Measurements from ENCODE around the gene BAG2. TPM values are rescaled to one million over a fixed set of nuclear protein-coding genes. Genes with fewer than 3 reads are reported as not detected.

BAG2 gene
- total RNA-seq: 1.1 and 2.8 TPM in 2 replicates

GRCh38 chr6:57172136-57173055, at the start of gene BAG2:
BAG2 (plus strand) TSS chr6:57172326; CDS start chr6:57172698, 372 bp downstream.

GRCh38 chr6:57221936-57222742, 50.0 kb downstream of the BAG2 start, which contains the start of gene RAB23:
RAB23 (minus strand) TSS chr6:57222307; CDS start chr6:57210380, 11,927 bp downstream.

Other genes with a start within 250 kb of the BAG2 start
- gene BEND6, start 217.2 kb upstream of the BAG2 start, total RNA-seq: 1.2 and 3.1 TPM in 2 replicates
- gene KIAA1586, start 125.6 kb upstream of the BAG2 start, total RNA-seq: 4.6 and 5.4 TPM in 2 replicates
- 19.8 and 22.6 TPM in 2 replicates for gene ZNF451, start 82.1 kb upstream of the BAG2 start, total RNA-seq
- gene RAB23, start 50.0 kb downstream of the BAG2 start, total RNA-seq: 6.6 and 8.1 TPM in 2 replicates
- 15.0 and 27.5 TPM in 2 replicates for gene PRIM2, start 145.3 kb downstream of the BAG2 start, total RNA-seq

All from hair follicular keratinocyte (primary cell).